ENCODE results near the gene EXOC3L1. TPM values are rescaled to one million over a fixed set of nuclear protein-coding genes. Genes with fewer than 3 reads are reported as not detected.

Gene EXOC3L1
- total RNA-seq, 1 donor from 2014 or later: 0.45 TPM

GRCh38 chr16:67163164-67163998, 26.6 kb downstream of the EXOC3L1 start:
- no peaks in the 10 kb centered on the region for H3K79me2 ChIP-seq (ENCODE audit: insufficient read depth, low read length)
- no peaks in the 10 kb centered on the region for H3K4me1 Mint-ChIP-seq (ENCODE audit: low read depth, unreplicated experiment)
- H3K36me3 Mint-ChIP-seq (ENCODE audit: low read depth, unreplicated experiment): peaks cover 2% of the 10 kb centered on the region
- TF ChIP-seq CTCF (IDR thresholded peaks at IDR 0.05; ENCODE audit: insufficient read depth, low read depth, low read length): no peak
- TF ChIP-seq EZH2 (IDR thresholded peaks at IDR 0.05; ENCODE audit: insufficient read depth, low read length): peak; percentile 89
- H2AFZ ChIP-seq (ENCODE audit: low read depth, low read length): peak overlapping the region; percentile 55
- peak overlapping the region; percentile 48 for H3K4me3 ChIP-seq (ENCODE audit: insufficient read depth, low read depth, low read length)
- peaks cover 59% of the 10 kb centered on the region for H3K27me3 ChIP-seq (ENCODE audit: insufficient read depth, low read length)
- FAIRE-seq: no peak
- no peak overlapping the region for H3K27ac ChIP-seq (ENCODE audit: low read depth, low read length)
- H3K9me3 Mint-ChIP-seq (ENCODE audit: unreplicated experiment): peaks cover 15% of the 10 kb centered on the region
- no peak overlapping the region for H3K4me3 Mint-ChIP-seq (ENCODE audit: unreplicated experiment)
- peaks cover 56% of the 10 kb centered on the region for H3K27me3 Mint-ChIP-seq (ENCODE audit: low read depth, unreplicated experiment)
- no peak overlapping the region for H3K27ac Mint-ChIP-seq (ENCODE audit: unreplicated experiment)
- peak; percentile 34 for DNase-seq (ENCODE audit: low read depth)
- peaks cover 35% of the 10 kb centered on the region for H4K20me1 ChIP-seq (ENCODE audit: insufficient read depth, low read length)
- H3K9me3 ChIP-seq (ENCODE audit: insufficient read depth, low read depth, low read length): no peaks in the 10 kb centered on the region
- peak overlapping the region; percentile 81 for H3K4me2 ChIP-seq (ENCODE audit: low read length)
- H3K9ac ChIP-seq (ENCODE audit: low read length): no peak overlapping the region
- H3K36me3 ChIP-seq (ENCODE audit: insufficient read depth, low read length): no peaks in the 10 kb centered on the region
- H3K4me1 ChIP-seq (ENCODE audit: insufficient read depth, low read length): peaks cover 31% of the 10 kb centered on the region

- H3K36me3 Mint-ChIP-seq (ENCODE audit: low read depth, unreplicated experiment): no peaks in the 10 kb centered on the region
- DNase-seq (ENCODE audit: low read depth) (no peak), FAIRE-seq (no peak)
- no peaks in the 10 kb centered on the region for H3K4me1 Mint-ChIP-seq (ENCODE audit: low read depth, unreplicated experiment)
- H3K27ac Mint-ChIP-seq (ENCODE audit: unreplicated experiment): no peak overlapping the region
- H3K27me3 ChIP-seq (ENCODE audit: insufficient read depth, low read length): peaks cover 55% of the 10 kb centered on the region
- H3K4me3 ChIP-seq (ENCODE audit: insufficient read depth, low read depth, low read length): no peak overlapping the region
- H3K4me3 Mint-ChIP-seq (ENCODE audit: unreplicated experiment): no peak overlapping the region
- peak; percentile 76 for TF ChIP-seq EZH2 (IDR thresholded peaks at IDR 0.05; ENCODE audit: insufficient read depth, low read length)
- TF ChIP-seq CTCF (IDR thresholded peaks at IDR 0.05; ENCODE audit: insufficient read depth, low read depth, low read length): no peak
- H3K36me3 ChIP-seq (ENCODE audit: insufficient read depth, low read length): no peaks in the 10 kb centered on the region
- H4K20me1 ChIP-seq (ENCODE audit: insufficient read depth, low read length): peaks cover 43% of the 10 kb centered on the region
- peaks cover 56% of the 10 kb centered on the region for H3K27me3 Mint-ChIP-seq (ENCODE audit: low read depth, unreplicated experiment)
- H3K79me2 ChIP-seq (ENCODE audit: insufficient read depth, low read length): no peaks in the 10 kb centered on the region
- H2AFZ ChIP-seq (ENCODE audit: low read depth, low read length): peak overlapping the region; percentile 55
- H3K4me2 ChIP-seq (ENCODE audit: low read length): peak overlapping the region; percentile 81
- H3K9me3 Mint-ChIP-seq (ENCODE audit: unreplicated experiment): peaks cover 15% of the 10 kb centered on the region
- H3K9ac ChIP-seq (ENCODE audit: low read length): no peak overlapping the region
- H3K9me3 ChIP-seq (ENCODE audit: insufficient read depth, low read depth, low read length): no peaks in the 10 kb centered on the region
- H3K4me1 ChIP-seq (ENCODE audit: insufficient read depth, low read length): peaks cover 31% of the 10 kb centered on the region
- no peak overlapping the region for H3K27ac ChIP-seq (ENCODE audit: low read depth, low read length)
These were observed 27.3 kb downstream of the EXOC3L1 start for GRCh38 chr16:67162506-67163163.

Data from astrocyte (in vitro differentiated cells and primary cell).